ENCODE data around the gene CCND1.
A peak's percentile ranks its signal among the peaks of the same experiment; 100 is the strongest.

The CCND1 gene

DNA sequence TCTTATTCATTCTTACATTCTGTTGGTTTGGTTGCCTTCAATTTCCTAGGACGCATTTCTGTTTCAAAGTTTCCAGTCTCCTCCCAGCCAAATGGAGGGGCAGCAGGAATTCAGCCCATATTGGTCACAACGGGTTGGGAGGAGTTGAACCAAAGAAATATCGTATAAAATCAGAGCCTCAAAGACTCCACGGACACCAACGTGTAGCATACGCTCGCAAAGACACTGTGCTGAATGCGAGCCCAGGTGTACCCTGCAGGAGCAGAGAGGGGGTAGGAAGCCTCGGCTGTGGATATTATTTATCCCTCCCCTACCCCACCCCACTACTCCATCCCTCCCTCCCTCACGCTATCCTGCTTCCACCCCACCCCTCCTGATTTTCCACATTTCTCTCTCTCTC, 15.5 kb upstream of the CCND1 start:
- ATAC-seq (replicated peaks; ENCODE audit: extremely low read depth, poor library complexity, severe bottlenecking), result no peak
- DNase-seq (ENCODE audit: low spot score in 2 of 2), result no peak
- no peaks in the 10 kb centered on the region for H3K4me1 Mint-ChIP-seq
- H3K9me3 Mint-ChIP-seq, result peaks cover 9% of the 10 kb centered on the region
- H3K27ac Mint-ChIP-seq (ENCODE audit: low read depth), result no peak overlapping the region
- H3K27me3 Mint-ChIP-seq, result peaks cover 56% of the 10 kb centered on the region
- no peak overlapping the region for H3K4me3 Mint-ChIP-seq
- no peaks in the 10 kb centered on the region for H3K36me3 Mint-ChIP-seq (ENCODE audit: insufficient read depth)

DNA sequence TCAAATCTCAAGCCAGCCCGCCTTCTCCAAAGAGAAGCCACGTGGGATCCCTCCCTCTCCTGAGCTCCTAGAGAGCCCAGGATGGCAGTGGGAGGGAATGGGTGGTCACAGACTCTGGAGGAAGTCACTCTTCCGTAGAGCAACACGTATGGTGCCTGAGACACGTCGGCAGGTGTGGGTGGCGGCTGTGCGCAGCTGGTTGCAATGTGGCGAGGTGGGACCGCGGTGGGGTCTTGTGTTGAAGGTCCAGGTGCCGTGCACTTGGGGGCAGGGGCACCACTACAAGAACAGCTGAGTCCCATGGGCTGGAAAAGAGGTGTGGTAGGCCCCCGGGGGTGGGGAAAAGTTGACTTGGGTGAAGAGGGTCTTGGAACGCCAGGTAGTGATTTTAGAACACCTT, 13.4 kb upstream of the CCND1 start:
- Mint-ChIP-seq H3K36me3 (ENCODE audit: insufficient read depth) (no peaks in the 10 kb centered on the region), H3K27ac (ENCODE audit: low read depth) (no peak overlapping the region), H3K4me3 (no peak overlapping the region), H3K9me3 (peaks cover 9% of the 10 kb centered on the region), H3K27me3 (peaks cover 56% of the 10 kb centered on the region), H3K4me1 (no peaks in the 10 kb centered on the region)
- DNase-seq (ENCODE audit: low spot score in 2 of 2) (no peak), ATAC-seq (replicated peaks; ENCODE audit: extremely low read depth, poor library complexity, severe bottlenecking) (no peak)

DNA sequence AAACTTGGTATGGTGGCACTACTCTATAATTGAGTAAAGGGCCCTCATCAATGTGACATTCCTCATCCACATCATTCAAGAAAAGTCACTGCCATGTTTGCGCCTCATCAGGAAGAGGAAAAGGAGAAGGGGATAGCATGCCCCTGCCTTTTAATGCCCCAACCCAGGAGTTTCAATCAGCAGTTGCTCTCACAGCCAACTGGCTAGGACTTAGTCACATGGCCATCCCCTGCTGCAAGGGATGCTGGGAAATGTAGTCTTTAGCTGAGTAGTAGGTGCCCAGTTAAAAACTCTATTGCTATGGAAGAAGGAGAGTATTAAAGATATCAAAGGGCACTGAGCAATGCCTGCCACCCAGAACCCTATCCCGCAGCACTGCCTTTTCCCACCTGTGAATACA, 10.9 kb upstream of the CCND1 start:
- DNase-seq (ENCODE audit: low spot score in 2 of 2), result no peak

GRCh38 chr11:69630424-69630823, 10.5 kb upstream of the CCND1 start:
- ATAC-seq (replicated peaks; ENCODE audit: extremely low read depth, poor library complexity, severe bottlenecking) (no peak), DNase-seq (ENCODE audit: low spot score in 2 of 2) (no peak)
- no peak overlapping the region for H3K4me3 Mint-ChIP-seq
- H3K4me1 Mint-ChIP-seq, result no peaks in the 10 kb centered on the region
- peaks cover 9% of the 10 kb centered on the region for H3K9me3 Mint-ChIP-seq
- H3K27me3 Mint-ChIP-seq, result peaks cover 59% of the 10 kb centered on the region
- H3K36me3 Mint-ChIP-seq (ENCODE audit: insufficient read depth), result no peaks in the 10 kb centered on the region
- H3K27ac Mint-ChIP-seq (ENCODE audit: low read depth), result no peak overlapping the region

More for the DNA sequence above, 10.9 kb upstream of the CCND1 start:
- peaks cover 59% of the 10 kb centered on the region for H3K27me3 Mint-ChIP-seq
- no peak for ATAC-seq (replicated peaks; ENCODE audit: extremely low read depth, poor library complexity, severe bottlenecking)
- H3K4me3 Mint-ChIP-seq, result no peak overlapping the region
- H3K36me3 Mint-ChIP-seq (ENCODE audit: insufficient read depth), result no peaks in the 10 kb centered on the region
- H3K27ac Mint-ChIP-seq (ENCODE audit: low read depth), result no peak overlapping the region
- H3K9me3 Mint-ChIP-seq, result peaks cover 9% of the 10 kb centered on the region
- no peaks in the 10 kb centered on the region for H3K4me1 Mint-ChIP-seq

- H3K9me3 Mint-ChIP-seq, result peaks cover 9% of the 10 kb centered on the region
- no peak for DNase-seq (ENCODE audit: low spot score in 2 of 2)
- H3K36me3 Mint-ChIP-seq (ENCODE audit: insufficient read depth), result no peaks in the 10 kb centered on the region
- no peaks in the 10 kb centered on the region for H3K4me1 Mint-ChIP-seq
- peaks cover 59% of the 10 kb centered on the region for H3K27me3 Mint-ChIP-seq
- no peak overlapping the region for H3K4me3 Mint-ChIP-seq
- H3K27ac Mint-ChIP-seq (ENCODE audit: low read depth), result no peak overlapping the region
- ATAC-seq (replicated peaks; ENCODE audit: extremely low read depth, poor library complexity, severe bottlenecking), result no peak
Observed at GRCh38 chr11:69632900-69633299, 8.1 kb upstream of the CCND1 start.

DNA sequence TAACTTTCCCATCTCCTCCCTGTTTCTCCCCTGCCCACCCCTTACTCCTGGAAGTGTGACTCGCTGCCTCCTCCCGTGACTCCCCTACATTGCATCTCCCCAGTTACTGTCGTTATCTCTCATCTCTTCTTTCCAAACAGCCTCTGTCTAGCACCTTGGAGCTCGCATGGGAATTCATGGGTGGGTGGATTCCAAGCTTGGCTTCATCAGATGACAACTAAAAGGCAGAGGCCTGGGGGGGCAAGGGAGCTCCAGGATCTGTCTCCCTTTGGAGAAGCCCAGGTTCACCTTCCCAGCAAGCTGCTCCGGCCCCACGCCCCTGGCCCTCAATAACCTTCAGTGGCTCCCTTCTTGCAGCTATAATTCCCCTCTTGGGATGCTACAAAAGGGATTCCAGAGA, 6.9 kb upstream of the CCND1 start:
- Mint-ChIP-seq H3K27me3 (peaks cover 67% of the 10 kb centered on the region), H3K9me3 (peaks cover 9% of the 10 kb centered on the region), H3K27ac (ENCODE audit: low read depth) (no peak overlapping the region), H3K4me1 (peaks cover 5% of the 10 kb centered on the region), H3K36me3 (ENCODE audit: insufficient read depth) (no peaks in the 10 kb centered on the region), H3K4me3 (no peak overlapping the region)
- ATAC-seq (replicated peaks; ENCODE audit: extremely low read depth, poor library complexity, severe bottlenecking), result no peak
- no peak for DNase-seq (ENCODE audit: low spot score in 2 of 2)

DNA sequence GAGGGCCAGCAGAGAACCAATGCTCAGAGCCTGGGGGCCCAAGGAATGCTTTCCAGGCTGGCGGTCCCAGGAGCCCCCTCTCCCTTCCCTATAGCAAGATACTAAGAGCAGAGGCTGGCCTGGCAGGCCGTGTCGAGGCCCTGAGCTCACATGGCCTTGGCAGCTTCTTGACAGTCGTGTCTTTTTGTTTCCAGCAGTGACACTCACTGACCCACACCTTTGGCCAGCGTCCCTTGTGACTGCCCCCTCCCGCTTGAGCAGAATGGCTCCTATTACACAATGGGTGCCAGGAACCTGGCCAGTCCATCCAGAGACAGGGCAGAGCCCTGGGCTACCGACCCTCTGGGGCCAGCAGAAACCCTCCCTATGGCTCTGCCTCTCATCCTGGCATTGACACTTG, 6.4 kb upstream of the CCND1 start:
- H3K36me3 Mint-ChIP-seq (ENCODE audit: insufficient read depth), result no peaks in the 10 kb centered on the region
- ATAC-seq (replicated peaks; ENCODE audit: extremely low read depth, poor library complexity, severe bottlenecking) (no peak), DNase-seq (ENCODE audit: low spot score in 2 of 2) (no peak)
- H3K4me1 Mint-ChIP-seq, result peaks cover 5% of the 10 kb centered on the region
- peaks cover 67% of the 10 kb centered on the region for H3K27me3 Mint-ChIP-seq
- H3K4me3 Mint-ChIP-seq, result no peak overlapping the region
- peaks cover 5% of the 10 kb centered on the region for H3K9me3 Mint-ChIP-seq
- no peak overlapping the region for H3K27ac Mint-ChIP-seq (ENCODE audit: low read depth)

- H3K27ac Mint-ChIP-seq (ENCODE audit: low read depth), result no peak overlapping the region
- H3K36me3 Mint-ChIP-seq (ENCODE audit: insufficient read depth), result no peaks in the 10 kb centered on the region
- H3K27me3 Mint-ChIP-seq, result peaks cover 67% of the 10 kb centered on the region
- DNase-seq (ENCODE audit: low spot score in 2 of 2) (no peak), ATAC-seq (replicated peaks; ENCODE audit: extremely low read depth, poor library complexity, severe bottlenecking) (no peak)
- no peak overlapping the region for H3K4me3 Mint-ChIP-seq
- peaks cover 7% of the 10 kb centered on the region for H3K4me1 Mint-ChIP-seq
- no peaks in the 10 kb centered on the region for H3K9me3 Mint-ChIP-seq
Observed at GRCh38 chr11:69635195-69635594, 5.8 kb upstream of the CCND1 start.

GRCh38 chr11:69635804-69636511, 5.0 kb upstream of the CCND1 start:
- ATAC-seq (replicated peaks; ENCODE audit: extremely low read depth, poor library complexity, severe bottlenecking) (no peak), DNase-seq (ENCODE audit: low spot score in 2 of 2) (no peak)
- Mint-ChIP-seq H3K9me3 (no peaks in the 10 kb centered on the region), H3K27ac (ENCODE audit: low read depth) (no peak overlapping the region), H3K27me3 (peaks cover 75% of the 10 kb centered on the region), H3K4me1 (peaks cover 15% of the 10 kb centered on the region), H3K36me3 (ENCODE audit: insufficient read depth) (peaks cover 2% of the 10 kb centered on the region), H3K4me3 (no peak overlapping the region)

GRCh38 chr11:69636512-69637197, 4.3 kb upstream of the CCND1 start:
- DNase-seq (ENCODE audit: low spot score in 2 of 2), result no peak
- H3K27ac Mint-ChIP-seq (ENCODE audit: low read depth), result no peak overlapping the region
- H3K9me3 Mint-ChIP-seq, result no peaks in the 10 kb centered on the region
- peaks cover 20% of the 10 kb centered on the region for H3K4me1 Mint-ChIP-seq
- peaks cover 3% of the 10 kb centered on the region for H3K36me3 Mint-ChIP-seq (ENCODE audit: insufficient read depth)
- H3K4me3 Mint-ChIP-seq, result peak overlapping the region; percentile 44
- H3K27me3 Mint-ChIP-seq, result peaks cover 82% of the 10 kb centered on the region
- ATAC-seq (replicated peaks; ENCODE audit: extremely low read depth, poor library complexity, severe bottlenecking), result no peak

DNA sequence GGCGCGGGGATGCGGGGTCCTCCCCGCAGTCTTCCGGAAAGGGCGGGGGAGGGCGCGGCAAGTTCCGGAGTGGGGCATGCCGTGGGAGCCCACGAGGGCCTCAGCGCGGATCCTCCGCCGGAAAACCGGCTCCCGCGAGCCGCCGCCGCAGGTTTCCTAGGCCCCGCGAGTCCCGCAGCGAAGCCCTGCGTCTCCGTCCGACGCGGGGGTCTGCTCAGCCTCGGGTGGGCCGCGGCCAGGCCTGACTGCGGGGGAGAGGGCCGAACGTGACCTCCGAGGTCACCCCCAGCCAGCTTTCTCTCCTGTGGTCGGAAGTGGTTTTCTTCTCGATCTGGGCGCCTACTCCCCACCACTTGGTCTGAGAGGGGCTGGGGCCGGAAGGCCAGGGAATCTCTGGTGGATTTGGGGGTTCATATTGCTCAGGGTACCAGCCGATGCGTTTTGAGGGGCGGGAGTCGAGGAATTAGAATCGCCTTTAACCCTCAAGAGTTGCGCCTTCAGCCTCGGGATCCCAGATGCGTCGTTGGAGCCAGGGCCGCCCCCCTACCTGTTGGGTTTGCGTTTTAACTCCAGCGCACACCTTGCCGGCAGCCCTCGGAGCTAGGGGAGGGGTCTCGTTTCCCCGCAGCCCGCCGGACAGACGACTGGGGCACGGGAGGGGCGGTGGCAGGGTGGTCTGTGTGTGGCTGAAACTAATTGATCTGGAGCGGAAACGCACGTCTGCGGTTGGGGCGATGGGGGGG, 3.6 kb upstream of the CCND1 start:
- Mint-ChIP-seq H3K4me1 (peaks cover 20% of the 10 kb centered on the region), H3K4me3 (peak overlapping the region; percentile 44)
- no peak for ATAC-seq (replicated peaks; ENCODE audit: extremely low read depth, poor library complexity, severe bottlenecking)

GRCh38 chr11:69637941-69638871, 2.8 kb upstream of the CCND1 start:
- H3K36me3 Mint-ChIP-seq (ENCODE audit: insufficient read depth), result peaks cover 4% of the 10 kb centered on the region
- ATAC-seq (replicated peaks; ENCODE audit: extremely low read depth, poor library complexity, severe bottlenecking), result no peak
- H3K27me3 Mint-ChIP-seq, result peaks cover 82% of the 10 kb centered on the region
- no peaks in the 10 kb centered on the region for H3K9me3 Mint-ChIP-seq
- H3K4me3 Mint-ChIP-seq, result peak overlapping the region; percentile 44
- no peak for DNase-seq (ENCODE audit: low spot score in 2 of 2)
- H3K4me1 Mint-ChIP-seq, result peaks cover 20% of the 10 kb centered on the region
- no peak overlapping the region for H3K27ac Mint-ChIP-seq (ENCODE audit: low read depth)

More for the DNA sequence above, 3.6 kb upstream of the CCND1 start:
- DNase-seq (ENCODE audit: low spot score in 2 of 2), result no peak
- peaks cover 82% of the 10 kb centered on the region for H3K27me3 Mint-ChIP-seq
- no peak overlapping the region for H3K27ac Mint-ChIP-seq (ENCODE audit: low read depth)
- H3K36me3 Mint-ChIP-seq (ENCODE audit: insufficient read depth), result peaks cover 3% of the 10 kb centered on the region
- H3K9me3 Mint-ChIP-seq, result no peaks in the 10 kb centered on the region
